Mesendoderm (in vitro differentiated cells): ENCODE measurements around the gene TBL3.
A peak's percentile ranks its signal among the peaks of the same experiment; 100 is the strongest.

Experiments used
- DNase-seq: peaks from one replicate; pipeline ENCODE4 v3.0.0; 2013
- H2AK5ac ChIP-seq: 2 replicates; pipeline ENCODE4 v1.6.1; 2013; ENCODE audit warnings: low read length, inconsistent platforms
- H2BK120ac ChIP-seq: 2 replicates; pipeline ENCODE4 v1.6.1; 2013; ENCODE audit warnings: low read depth, mild to moderate bottlenecking, low read length, moderate library complexity, mixed read lengths
- H2BK15ac ChIP-seq: replicated peaks from 2 replicates; pipeline ENCODE4 v1.6.1; 2013; ENCODE audit warnings: low read depth, mild to moderate bottlenecking, moderate library complexity
- H2BK5ac ChIP-seq: 2 replicates; pipeline ENCODE4 v1.6.1; 2013; ENCODE audit warnings: low read length, inconsistent platforms
- H3K18ac ChIP-seq: 2 replicates; pipeline ENCODE4 v1.6.1; 2013; ENCODE audit warnings: mild to moderate bottlenecking, low read length, mixed read lengths
- H3K23ac ChIP-seq: one replicate; pipeline ENCODE4 v1.6.1; 2013; ENCODE audit warnings: low read length
- H3K27ac ChIP-seq: 2 replicates; pipeline ENCODE4 v1.5.1; 2013; ENCODE audit warnings: low read depth, mild to moderate bottlenecking, inconsistent platforms, low read length, moderate library complexity
- H3K27me3 ChIP-seq: 2 replicates; pipeline ENCODE4 v1.6.1; 2013; ENCODE audit warnings: low read length, control low read depth, mild to moderate bottlenecking, inconsistent platforms; ENCODE audit not compliant: insufficient read depth, poor library complexity
- H3K36me3 ChIP-seq: 2 replicates; pipeline ENCODE4 v1.6.1; 2013; ENCODE audit warnings: low read length, inconsistent platforms; ENCODE audit not compliant: control insufficient read depth, insufficient read depth
- H3K4ac ChIP-seq: one replicate; pipeline ENCODE4 v1.6.1; 2013; ENCODE audit warnings: low read depth, mild to moderate bottlenecking, low read length, moderate library complexity
- H3K4me1 ChIP-seq: 2 replicates; pipeline ENCODE4 v1.6.1; 2013; ENCODE audit warnings: low read depth, low read length, inconsistent platforms; ENCODE audit not compliant: control insufficient read depth
- H3K4me2 ChIP-seq: 2 replicates; pipeline ENCODE4 v1.6.1; 2013; ENCODE audit warnings: low read length
- H3K4me3 ChIP-seq: 2 replicates; pipeline ENCODE4 v1.5.1; 2013; ENCODE audit warnings: mild to moderate bottlenecking, low read length
- H3K56ac ChIP-seq: one replicate; pipeline ENCODE4 v1.6.1; 2013; ENCODE audit warnings: low read length
- H3K79me1 ChIP-seq: 2 replicates; pipeline ENCODE4 v1.6.1; 2013; ENCODE audit warnings: low read length, inconsistent platforms
- H3K79me2 ChIP-seq: 2 replicates; pipeline ENCODE4 v1.6.1; 2013; ENCODE audit warnings: mild to moderate bottlenecking, low read length; ENCODE audit not compliant: control insufficient read depth, insufficient read depth
- H3K9ac ChIP-seq: 2 replicates; pipeline ENCODE4 v1.6.1; 2013; ENCODE audit warnings: low read length, inconsistent platforms
- H4K5ac ChIP-seq: one replicate; pipeline ENCODE4 v1.6.1; 2013; ENCODE audit warnings: low read length
- H4K8ac ChIP-seq: one replicate; pipeline ENCODE4 v1.6.1; 2013; ENCODE audit warnings: low read depth, mild to moderate bottlenecking, control low read depth, low read length, moderate library complexity
- WGBS: extraction: QIAGEN DNeasy Blood & Tissue Kit; methylation state at CpG from one replicate; pipeline ENCODE4 v1.1.7; 2013; ENCODE audit warnings: low lambda C conversion rate, missing lambda C conversion rate; ENCODE audit not compliant: insufficient coverage; ENCODE audit errors: extremely low coverage; 5-methylcytosine and 5-hydroxymethylcytosine counted together

TBL3 gene

DNA sequence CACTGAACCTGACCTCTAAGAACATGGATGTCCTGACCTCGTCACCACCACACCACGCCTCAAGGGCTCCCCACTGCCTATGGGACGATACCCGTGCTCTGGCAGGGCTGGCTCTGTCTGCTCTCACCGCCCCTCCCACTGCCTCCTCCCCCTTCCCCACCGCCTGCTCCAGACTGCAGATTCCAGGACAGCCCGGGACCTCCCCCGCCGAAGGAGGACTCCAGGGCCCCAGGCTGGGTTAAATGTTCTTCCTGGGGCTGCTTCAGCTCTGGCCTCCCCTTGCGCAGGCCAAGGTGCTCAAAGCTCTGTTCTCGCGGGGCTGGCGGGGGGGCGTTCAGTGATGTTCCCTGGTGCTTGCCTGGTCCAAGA is 50.9 kb downstream of the TBL3 start:
- Histone ChIP-seq H3K56ac (peak overlapping the region; percentile 94), H3K79me2 (no peaks in the 10 kb centered on the region), H3K27me3 (peaks cover 14% of the 10 kb centered on the region), H3K4me3 (no peak overlapping the region), H2BK15ac (no peak overlapping the region), H2BK120ac (no peak overlapping the region), H3K4me1 (no peaks in the 10 kb centered on the region), H2AK5ac (no peak overlapping the region), H3K36me3 (no peaks in the 10 kb centered on the region), H3K4me2 (peak overlapping the region; percentile 81), H4K8ac (no peak overlapping the region), H2BK5ac (no peak overlapping the region), H3K23ac (no peak overlapping the region), H3K27ac (peak overlapping the region; percentile 34), H3K18ac (peak overlapping the region; percentile 41), H3K79me1 (no peaks in the 10 kb centered on the region), H3K9ac (peak overlapping the region; percentile 86), H3K4ac (peak overlapping the region; percentile 29), H4K5ac (no peak overlapping the region)
- no CpG with 5 or more reads among the region's 14 CpGs for WGBS
- peak; percentile 93 for DNase-seq

DNA sequence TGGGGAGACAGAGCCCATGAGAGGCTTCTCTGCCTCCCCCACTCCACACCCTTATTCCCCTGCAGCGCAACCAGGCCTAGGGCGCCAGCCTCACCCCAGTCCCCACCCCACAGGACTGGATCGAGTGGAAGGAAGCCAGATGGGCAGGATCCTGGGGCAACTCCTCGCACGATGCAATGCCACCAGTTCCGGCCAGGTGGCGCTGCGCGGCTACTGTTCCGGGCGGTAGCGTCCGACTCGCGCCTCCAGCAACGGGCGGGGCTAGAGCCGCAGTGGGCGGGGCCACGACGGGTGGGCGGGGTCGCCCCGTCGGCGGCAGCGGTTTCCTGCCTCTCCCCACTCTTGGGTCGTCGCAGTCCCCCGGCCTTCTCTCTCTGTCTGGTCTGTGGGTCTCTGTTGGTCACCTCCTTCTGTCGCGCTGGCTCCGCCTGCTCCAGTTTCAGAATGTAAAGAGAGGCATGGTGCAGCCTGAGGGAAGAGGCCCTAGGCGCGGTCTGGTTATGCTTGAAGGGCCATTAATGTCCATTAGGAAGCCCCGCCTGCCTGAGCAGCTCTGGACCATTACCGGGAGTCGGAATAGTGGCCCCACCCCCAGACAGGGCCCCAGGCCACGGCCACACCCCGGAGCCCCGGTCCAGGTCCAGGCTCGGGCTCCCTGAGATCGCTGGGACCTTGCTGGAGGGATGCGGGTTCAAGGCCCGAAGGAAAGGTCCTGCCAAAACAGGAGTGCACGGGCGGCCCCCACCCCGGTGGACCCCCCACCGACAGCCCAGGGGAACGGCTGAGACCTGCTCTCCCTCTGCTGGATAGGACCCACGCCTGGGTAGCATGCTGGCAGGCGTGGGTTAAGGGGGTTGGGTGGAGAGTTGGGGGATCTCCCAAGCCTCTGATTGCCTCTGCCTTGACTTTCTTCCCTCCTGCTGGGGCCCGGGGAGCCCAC is 51.5 kb downstream of the TBL3 start:
- Histone ChIP-seq H3K79me2 (no peaks in the 10 kb centered on the region), H2BK120ac (no peak overlapping the region), H2BK5ac (peak overlapping the region; percentile 74), H2AK5ac (no peak overlapping the region), H3K27me3 (peaks cover 14% of the 10 kb centered on the region), H4K5ac (no peak overlapping the region), H4K8ac (no peak overlapping the region), H3K4me1 (no peaks in the 10 kb centered on the region), H3K4me3 (no peak overlapping the region), H3K4me2 (peak overlapping the region; percentile 97), H2BK15ac (no peak overlapping the region), H3K36me3 (no peaks in the 10 kb centered on the region), H3K56ac (peak overlapping the region; percentile 94), H3K9ac (peak overlapping the region; percentile 86), H3K23ac (no peak overlapping the region), H3K79me1 (no peaks in the 10 kb centered on the region), H3K4ac (peak overlapping the region; percentile 42), H3K27ac (peak overlapping the region; percentile 40), H3K18ac (peak overlapping the region; percentile 41)
- WGBS, result no CpG with 5 or more reads among the region's 53 CpGs
- peak; percentile 90 for DNase-seq

- WGBS, result no CpG with 5 or more reads among the region's 12 CpGs
- Histone ChIP-seq H3K79me1 (no peaks in the 10 kb centered on the region), H4K5ac (no peak overlapping the region)
These were observed 52.2 kb downstream of the TBL3 start for GRCh38 chr16:2024032-2024420.

DNA sequence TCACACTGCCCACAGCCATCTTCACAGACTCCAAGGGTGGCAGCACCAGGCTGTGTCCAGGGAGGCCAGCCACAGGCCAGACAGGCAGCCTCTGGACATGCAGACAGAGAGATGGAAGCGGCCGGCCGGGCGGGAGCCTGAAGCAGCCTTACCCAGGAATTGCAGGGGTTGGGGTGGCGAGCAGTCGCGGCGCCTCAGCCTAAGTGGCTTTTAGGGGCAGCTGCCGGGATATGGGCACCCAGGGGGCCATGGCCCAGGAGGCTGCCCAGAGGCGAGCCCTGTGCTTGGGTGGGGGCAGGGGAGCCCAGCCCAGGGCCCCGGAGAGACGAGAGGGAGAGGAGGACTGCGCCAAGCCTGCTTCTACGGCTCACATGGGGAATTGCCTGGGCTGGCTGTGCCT is 53.4 kb downstream of the TBL3 start:
- H3K18ac ChIP-seq, result no peak overlapping the region
- no peak overlapping the region for H2BK5ac ChIP-seq
- H4K5ac ChIP-seq, result no peak overlapping the region
- no peak overlapping the region for H2BK15ac ChIP-seq
- no peak overlapping the region for H3K23ac ChIP-seq
- no peak overlapping the region for H3K4me2 ChIP-seq
- H3K4me1 ChIP-seq, result no peaks in the 10 kb centered on the region
- no peaks in the 10 kb centered on the region for H3K36me3 ChIP-seq
- no peak overlapping the region for H2AK5ac ChIP-seq
- no peak overlapping the region for H3K27ac ChIP-seq
- DNase-seq, result no peak
- no peak overlapping the region for H3K4ac ChIP-seq
- peaks cover 6% of the 10 kb centered on the region for H3K27me3 ChIP-seq
- H3K4me3 ChIP-seq, result no peak overlapping the region
- no peak overlapping the region for H4K8ac ChIP-seq
- H2BK120ac ChIP-seq, result no peak overlapping the region
- no peaks in the 10 kb centered on the region for H3K79me2 ChIP-seq
- H3K9ac ChIP-seq, result no peak overlapping the region
- no peaks in the 10 kb centered on the region for H3K79me1 ChIP-seq
- H3K56ac ChIP-seq, result no peak overlapping the region
- WGBS, result no CpG with 5 or more reads among the region's 14 CpGs

More at GRCh38 chr16:2024032-2024420, 52.2 kb downstream of the TBL3 start:
- Histone ChIP-seq H3K4me1 (no peaks in the 10 kb centered on the region), H3K4ac (no peak overlapping the region), H3K23ac (no peak overlapping the region), H3K4me3 (no peak overlapping the region), H4K8ac (no peak overlapping the region), H2BK15ac (no peak overlapping the region), H3K18ac (no peak overlapping the region), H3K36me3 (no peaks in the 10 kb centered on the region), H3K27ac (no peak overlapping the region), H3K27me3 (peaks cover 14% of the 10 kb centered on the region), H3K56ac (peak overlapping the region; percentile 93), H3K9ac (peak overlapping the region; percentile 20), H3K79me2 (no peaks in the 10 kb centered on the region), H2BK5ac (no peak overlapping the region), H2AK5ac (no peak overlapping the region), H3K4me2 (no peak overlapping the region), H2BK120ac (no peak overlapping the region)
- DNase-seq, result no peak

DNA sequence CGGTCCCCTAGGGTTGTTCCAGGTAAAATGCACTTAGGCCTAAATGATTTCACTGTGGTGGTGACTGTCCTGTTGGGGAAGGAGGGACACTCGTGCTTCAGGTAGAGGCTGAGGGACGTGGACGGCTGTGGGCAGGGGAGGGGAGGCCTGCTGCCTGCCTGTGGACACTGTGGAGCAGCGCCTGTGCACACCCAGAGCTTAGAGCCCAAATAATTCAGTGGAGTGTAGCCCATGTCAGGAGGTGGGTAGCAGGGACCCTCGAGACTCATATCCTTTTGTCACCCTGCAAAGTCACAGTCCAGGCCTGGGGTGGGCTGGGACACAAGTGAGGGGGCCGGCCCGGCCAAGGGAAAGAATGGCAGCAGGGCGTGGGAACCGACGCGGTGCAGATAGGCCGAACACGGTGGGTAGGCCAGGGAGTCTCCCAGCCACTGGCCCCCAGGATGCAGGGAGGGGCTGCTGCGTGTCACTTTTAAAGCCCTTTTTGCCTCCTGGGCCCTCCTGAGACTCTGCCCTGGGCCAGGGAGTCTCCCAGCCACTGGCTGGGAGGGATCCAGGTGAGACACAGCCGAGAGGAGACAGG is 54.1 kb downstream of the TBL3 start:
- no peaks in the 10 kb centered on the region for H3K79me2 ChIP-seq
- H3K27ac ChIP-seq, result no peak overlapping the region
- H4K5ac ChIP-seq, result no peak overlapping the region
- no peak overlapping the region for H2BK15ac ChIP-seq
- no peak overlapping the region for H3K18ac ChIP-seq
- no peak overlapping the region for H2AK5ac ChIP-seq
- H2BK120ac ChIP-seq, result no peak overlapping the region
- no peak for DNase-seq
- no peak overlapping the region for H3K9ac ChIP-seq
- no peaks in the 10 kb centered on the region for H3K4me1 ChIP-seq
- H2BK5ac ChIP-seq, result no peak overlapping the region
- H3K27me3 ChIP-seq, result no peaks in the 10 kb centered on the region
- no peak overlapping the region for H3K4ac ChIP-seq
- H3K23ac ChIP-seq, result no peak overlapping the region
- no peaks in the 10 kb centered on the region for H3K36me3 ChIP-seq
- no peak overlapping the region for H3K4me3 ChIP-seq
- no peak overlapping the region for H3K56ac ChIP-seq
- no CpG with 5 or more reads among the region's 16 CpGs for WGBS
- H3K4me2 ChIP-seq, result no peak overlapping the region
- H4K8ac ChIP-seq, result no peak overlapping the region
- no peaks in the 10 kb centered on the region for H3K79me1 ChIP-seq
